GM12865 (cell line): ENCODE data around the gene KCNJ5.

Experiments
- DNase-seq: peaks from one replicate; pipeline ENCODE4 v3.0.0; 2010; ENCODE audit warnings: low read depth
- H3K4me3 ChIP-seq: 2 replicates; pipeline ENCODE4 v1.5.1; 2011; ENCODE audit warnings: mild to moderate bottlenecking, low read depth, low read length, control low read depth
- TF ChIP-seq, protein P1 (sequence below): IDR thresholded peaks from 2 replicates; pipeline ENCODE4 v1.5.1; 2011; ENCODE audit warnings: low read length, control low read depth, low read depth, inconsistent platforms; ENCODE audit not compliant: insufficient read depth; ENCODE audit errors: missing control alignments

KCNJ5 gene

DNA sequence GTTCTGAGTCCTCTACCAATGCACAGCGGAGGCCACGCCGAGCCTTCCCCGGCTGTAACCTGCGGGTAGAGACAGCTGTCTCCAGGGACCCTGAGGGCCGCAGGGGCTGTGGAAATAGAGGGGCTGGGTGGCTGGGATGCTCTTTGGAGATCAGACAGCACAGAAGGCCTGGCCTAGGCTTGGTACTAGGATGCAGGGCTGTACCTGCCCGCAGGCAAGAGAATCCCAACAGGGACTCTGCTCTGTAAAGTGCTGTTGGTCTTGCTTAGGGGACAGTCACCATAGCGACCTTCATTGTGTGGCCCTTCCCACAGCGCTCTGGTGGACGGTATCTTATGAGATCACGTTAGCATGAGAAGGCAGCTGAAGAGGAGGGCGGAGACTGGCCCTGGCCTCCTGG is 11.3 kb upstream of the KCNJ5 start:
- DNase-seq, result no peak
- TF ChIP-seq, protein P1, sequence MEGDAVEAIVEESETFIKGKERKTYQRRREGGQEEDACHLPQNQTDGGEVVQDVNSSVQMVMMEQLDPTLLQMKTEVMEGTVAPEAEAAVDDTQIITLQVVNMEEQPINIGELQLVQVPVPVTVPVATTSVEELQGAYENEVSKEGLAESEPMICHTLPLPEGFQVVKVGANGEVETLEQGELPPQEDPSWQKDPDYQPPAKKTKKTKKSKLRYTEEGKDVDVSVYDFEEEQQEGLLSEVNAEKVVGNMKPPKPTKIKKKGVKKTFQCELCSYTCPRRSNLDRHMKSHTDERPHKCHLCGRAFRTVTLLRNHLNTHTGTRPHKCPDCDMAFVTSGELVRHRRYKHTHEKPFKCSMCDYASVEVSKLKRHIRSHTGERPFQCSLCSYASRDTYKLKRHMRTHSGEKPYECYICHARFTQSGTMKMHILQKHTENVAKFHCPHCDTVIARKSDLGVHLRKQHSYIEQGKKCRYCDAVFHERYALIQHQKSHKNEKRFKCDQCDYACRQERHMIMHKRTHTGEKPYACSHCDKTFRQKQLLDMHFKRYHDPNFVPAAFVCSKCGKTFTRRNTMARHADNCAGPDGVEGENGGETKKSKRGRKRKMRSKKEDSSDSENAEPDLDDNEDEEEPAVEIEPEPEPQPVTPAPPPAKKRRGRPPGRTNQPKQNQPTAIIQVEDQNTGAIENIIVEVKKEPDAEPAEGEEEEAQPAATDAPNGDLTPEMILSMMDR, result no peak
- H3K4me3 ChIP-seq, result no peak overlapping the region

GRCh38 chr11:128881221-128881620 is 9.9 kb upstream of the KCNJ5 start:
- no peak for DNase-seq
- no peak overlapping the region for H3K4me3 ChIP-seq
- TF ChIP-seq, protein P1, result no peak

DNA sequence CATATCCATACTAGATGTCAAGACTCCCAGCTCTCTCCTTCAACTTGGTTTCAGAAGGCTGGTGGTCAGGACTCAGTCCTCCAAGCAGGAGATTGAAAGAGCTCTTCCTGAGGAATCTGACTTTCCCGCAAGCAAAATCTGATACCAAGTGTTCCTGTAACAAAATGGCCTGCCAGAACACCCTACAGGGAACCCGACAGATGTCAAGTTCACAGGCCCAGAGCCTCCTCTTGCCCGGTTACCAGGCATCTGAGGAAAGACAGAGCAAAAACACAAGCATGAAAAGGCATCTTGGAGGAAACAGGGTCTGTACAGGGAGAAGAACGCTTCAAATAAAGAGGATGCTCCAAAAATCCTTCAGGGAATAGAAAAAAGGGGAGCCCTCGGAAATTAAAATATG is 8.7 kb upstream of the KCNJ5 start:
- H3K4me3 ChIP-seq, result no peak overlapping the region
- TF ChIP-seq, protein P1, result no peak
- no peak for DNase-seq

GRCh38 chr11:128884054-128884453 is 7.1 kb upstream of the KCNJ5 start:
- no peak for DNase-seq
- H3K4me3 ChIP-seq, result no peak overlapping the region
- TF ChIP-seq, protein P1, result no peak

DNA sequence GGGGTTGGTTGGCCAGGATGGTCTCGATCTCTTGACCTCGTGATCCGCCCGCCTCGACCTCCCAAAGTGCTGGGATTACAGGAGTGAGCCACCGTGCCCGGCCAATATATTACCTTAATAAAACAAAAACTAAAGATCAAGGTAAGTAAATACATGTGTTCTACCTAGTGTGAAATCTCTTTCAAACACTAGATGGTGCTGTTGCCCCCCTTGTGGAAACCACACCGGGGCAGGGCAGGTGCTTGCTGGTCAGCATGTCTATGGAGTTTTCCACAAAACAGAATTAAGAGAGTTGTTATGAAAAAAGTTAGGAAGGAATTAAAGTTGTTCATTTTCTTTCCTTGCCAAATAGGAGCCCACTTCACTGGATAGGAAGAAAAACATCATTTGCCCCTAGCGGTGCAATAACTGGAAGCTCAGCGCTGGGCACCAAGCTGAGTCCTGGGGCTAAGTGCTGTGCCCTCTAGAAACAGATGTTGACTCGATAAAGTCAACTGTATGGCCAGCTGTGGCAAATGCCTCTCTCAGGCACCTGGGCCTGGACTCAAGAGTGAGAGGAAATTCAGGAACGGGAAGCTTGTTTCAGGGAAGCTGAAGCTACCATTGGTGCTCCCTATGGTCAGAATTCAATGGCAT is 6.3 kb upstream of the KCNJ5 start:
- no peak overlapping the region for H3K4me3 ChIP-seq
- peak; percentile 78 for DNase-seq
- TF ChIP-seq, protein P1, result peak; percentile 70

GRCh38 chr11:128886406-128887124 is 4.6 kb upstream of the KCNJ5 start:
- TF ChIP-seq, protein P1, result no peak
- no peak overlapping the region for H3K4me3 ChIP-seq

More at GRCh38 chr11:128886406-128887124, 4.6 kb upstream of the KCNJ5 start:
- no peak for DNase-seq
